SK-N-MC (cell line): ENCODE measurements around the gene OPN4.

Experiments
- DNase-seq: peaks from one replicate; pipeline ENCODE4 v3.0.0-alpha.2; 2011; ENCODE audit warnings: low read depth, low spot score
- H3K27ac ChIP-seq: fragments of 200-600 bp; sonication (generic); 2 replicates; pipeline ENCODE4 v1.5.1; 2016; ENCODE audit warnings: mixed run types
- H3K36me3 ChIP-seq: fragments of 200-600 bp; sonication (generic); 2 replicates; pipeline ENCODE4 v1.6.1; 2017; ENCODE audit warnings: antibody characterized with exemption, low read length, mixed read lengths; ENCODE audit not compliant: insufficient read depth
- H3K4me3 ChIP-seq: fragments of 200-600 bp; sonication (generic); 2 replicates; pipeline ENCODE4 v1.5.1; 2016
- H3K9ac ChIP-seq: fragments of 200-600 bp; sonication (generic); 2 replicates; pipeline ENCODE4 v1.8.0; 2017; ENCODE audit warnings: mixed run types, mixed read lengths; ENCODE audit not compliant: insufficient read length
- H3K9me3 ChIP-seq: fragments of 200-600 bp; sonication (generic); 2 replicates; pipeline ENCODE4 v1.6.1; 2017; ENCODE audit warnings: low read depth, mild to moderate bottlenecking, antibody characterized with exemption, low read length, moderate library complexity, mixed read lengths
- EZH2 ChIP-seq: fragments of 200-600 bp; sonication (generic); IDR thresholded peaks from one replicate; pipeline ENCODE4 v1.6.1; 2017; ENCODE audit warnings: antibody characterized with exemption
- FOXP2 ChIP-seq: optimal IDR thresholded peaks from 2 replicates; pipeline ENCODE3; 2011; ENCODE audit warnings: mild to moderate bottlenecking, moderate library complexity; ENCODE audit not compliant: insufficient read depth; ENCODE audit errors: extremely low read length, control extremely low read depth
- POLR2AphosphoS5 ChIP-seq: IDR thresholded peaks from 2 replicates; pipeline ENCODE4 v1.6.1; 2012; ENCODE audit warnings: mild to moderate bottlenecking, low read depth, low read length, borderline replicate concordance

The OPN4 gene

GRCh38 chr10:86658751-86659150 lies 4.4 kb downstream of the OPN4 start:
- Histone ChIP-seq H3K36me3 (no peaks in the 10 kb centered on the region), H3K4me3 (no peak overlapping the region), H3K27ac (no peak overlapping the region), H3K9me3 (no peaks in the 10 kb centered on the region), H3K9ac (no peak overlapping the region)
- TF ChIP-seq FOXP2 (no peak), POLR2AphosphoS5 (no peak), EZH2 (no peak)
- DNase-seq = no peak

GRCh38 chr10:86659161-86659691 lies 4.9 kb downstream of the OPN4 start:
- H3K4me3 ChIP-seq = no peak overlapping the region
- no peak for TF ChIP-seq EZH2
- no peak for TF ChIP-seq FOXP2
- no peaks in the 10 kb centered on the region for H3K9me3 ChIP-seq
- no peak for DNase-seq
- H3K9ac ChIP-seq = no peak overlapping the region
- H3K27ac ChIP-seq = no peak overlapping the region
- H3K36me3 ChIP-seq = no peaks in the 10 kb centered on the region

GRCh38 chr10:86659721-86660453 lies 5.5 kb downstream of the OPN4 start:
- Histone ChIP-seq H3K9me3 (no peaks in the 10 kb centered on the region), H3K9ac (no peak overlapping the region), H3K36me3 (no peaks in the 10 kb centered on the region), H3K4me3 (no peak overlapping the region), H3K27ac (no peak overlapping the region)
- no peak for TF ChIP-seq FOXP2
- no peak for TF ChIP-seq POLR2AphosphoS5
- TF ChIP-seq EZH2 = no peak
- no peak for DNase-seq

- no peak overlapping the region for H3K4me3 ChIP-seq
These were observed 7.0 kb downstream of the OPN4 start for GRCh38 chr10:86661161-86662025.

GRCh38 chr10:86662186-86663045 lies 8.1 kb downstream of the OPN4 start:
- Histone ChIP-seq H3K36me3 (no peaks in the 10 kb centered on the region), H3K4me3 (no peak overlapping the region), H3K9me3 (no peaks in the 10 kb centered on the region), H3K9ac (no peak overlapping the region), H3K27ac (no peak overlapping the region)
- TF ChIP-seq FOXP2 (no peak), EZH2 (no peak), POLR2AphosphoS5 (no peak)
- no peak for DNase-seq

More at GRCh38 chr10:86661161-86662025, 7.0 kb downstream of the OPN4 start:
- Histone ChIP-seq H3K27ac (no peak overlapping the region), H3K36me3 (no peaks in the 10 kb centered on the region), H3K9me3 (no peaks in the 10 kb centered on the region), H3K9ac (no peak overlapping the region)
- DNase-seq = no peak
- TF ChIP-seq EZH2 (no peak), FOXP2 (no peak), POLR2AphosphoS5 (no peak)

GRCh38 chr10:86663046-86663345 lies 8.6 kb downstream of the OPN4 start:
- no peak overlapping the region for H3K4me3 ChIP-seq
- no peaks in the 10 kb centered on the region for H3K36me3 ChIP-seq
- no peak overlapping the region for H3K9ac ChIP-seq
- H3K9me3 ChIP-seq = no peaks in the 10 kb centered on the region
- TF ChIP-seq EZH2 (no peak), FOXP2 (no peak), POLR2AphosphoS5 (no peak)
- DNase-seq = no peak
- no peak overlapping the region for H3K27ac ChIP-seq

GRCh38 chr10:86663576-86664339 lies 9.4 kb downstream of the OPN4 start:
- Histone ChIP-seq H3K9ac (no peak overlapping the region), H3K27ac (no peak overlapping the region), H3K9me3 (no peaks in the 10 kb centered on the region), H3K36me3 (no peaks in the 10 kb centered on the region), H3K4me3 (no peak overlapping the region)
- DNase-seq = no peak
- TF ChIP-seq EZH2 (no peak), POLR2AphosphoS5 (no peak), FOXP2 (no peak)
